WERI-Rb-1 (cell line): Measurements from ENCODE around the gene DMBT1.

Source experiments
- DNase-seq: peaks from one replicate; pipeline ENCODE4 v3.0.0-alpha.2; 2020
- H3K27ac ChIP-seq: fragments of 250-450 bp; sonication (Bioruptor Pico); 2 replicates; pipeline ENCODE4 v1.5.1; 2020; ENCODE audit warnings: mild to moderate bottlenecking, moderate library complexity
- H3K27me3 ChIP-seq: fragments of 250-450 bp; sonication (Bioruptor Pico); 2 replicates; pipeline ENCODE4 v1.5.1; 2021; ENCODE audit warnings: mild to moderate bottlenecking, low read depth, moderate library complexity; ENCODE audit not compliant: insufficient read depth, severe bottlenecking
- H3K36me3 ChIP-seq: fragments of 250-450 bp; sonication (Bioruptor Pico); 2 replicates; pipeline ENCODE4 v1.5.1; 2020; ENCODE audit warnings: mild to moderate bottlenecking, moderate library complexity
- H3K4me3 ChIP-seq: 2 replicates; pipeline ENCODE4 v1.5.1; 2011; ENCODE audit warnings: low read depth, mild to moderate bottlenecking, control low read depth, low read length
- H3K9me3 ChIP-seq: fragments of 250-450 bp; sonication (Bioruptor Pico); 2 replicates; pipeline ENCODE4 v1.5.1; 2021; ENCODE audit warnings: mild to moderate bottlenecking, moderate library complexity; ENCODE audit not compliant: severe bottlenecking
- TF ChIP-seq, protein P1 (sequence below): IDR thresholded peaks from 2 replicates; pipeline ENCODE4 v1.5.1; 2011; ENCODE audit warnings: low read depth, mild to moderate bottlenecking, control low read depth, inconsistent platforms, low read length

DMBT1 gene

DNA sequence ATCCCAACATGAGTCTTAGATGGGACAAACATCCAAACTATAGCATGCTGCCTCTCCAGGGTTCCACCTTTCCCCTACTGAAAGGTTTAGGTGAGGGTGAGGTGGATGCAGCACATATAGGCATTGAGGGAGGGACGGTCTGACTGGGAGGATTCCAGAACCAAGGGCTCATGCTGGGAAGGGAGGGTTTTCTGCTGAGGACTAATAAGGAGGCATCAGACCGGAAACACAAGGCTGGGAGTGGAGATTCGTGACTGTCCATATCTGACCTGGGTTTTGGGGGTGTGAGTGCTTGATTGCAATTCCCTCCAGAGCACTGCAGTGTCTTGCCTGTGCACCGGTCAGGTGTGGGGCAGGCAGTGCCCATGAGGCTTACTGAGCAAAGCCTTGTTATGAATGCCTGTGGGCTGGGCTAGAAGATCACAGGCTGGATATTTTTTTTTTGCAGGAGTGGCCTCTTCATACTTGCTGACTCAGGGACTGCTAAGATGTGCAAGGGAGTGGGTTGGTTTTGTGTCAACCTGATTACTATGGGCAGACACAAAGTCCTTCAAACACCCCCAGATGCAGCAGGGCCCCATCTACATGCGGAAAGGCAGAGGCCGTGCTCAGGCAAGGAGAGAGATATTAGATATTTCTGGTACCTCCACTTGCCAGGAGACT, 26.7 kb downstream of the DMBT1 start:
- Histone ChIP-seq H3K9me3 (no peaks in the 10 kb centered on the region), H3K27me3 (no peaks in the 10 kb centered on the region), H3K36me3 (no peaks in the 10 kb centered on the region), H3K4me3 (no peak overlapping the region), H3K27ac (no peak overlapping the region)
- DNase-seq: no peak
- TF ChIP-seq, protein P1, sequence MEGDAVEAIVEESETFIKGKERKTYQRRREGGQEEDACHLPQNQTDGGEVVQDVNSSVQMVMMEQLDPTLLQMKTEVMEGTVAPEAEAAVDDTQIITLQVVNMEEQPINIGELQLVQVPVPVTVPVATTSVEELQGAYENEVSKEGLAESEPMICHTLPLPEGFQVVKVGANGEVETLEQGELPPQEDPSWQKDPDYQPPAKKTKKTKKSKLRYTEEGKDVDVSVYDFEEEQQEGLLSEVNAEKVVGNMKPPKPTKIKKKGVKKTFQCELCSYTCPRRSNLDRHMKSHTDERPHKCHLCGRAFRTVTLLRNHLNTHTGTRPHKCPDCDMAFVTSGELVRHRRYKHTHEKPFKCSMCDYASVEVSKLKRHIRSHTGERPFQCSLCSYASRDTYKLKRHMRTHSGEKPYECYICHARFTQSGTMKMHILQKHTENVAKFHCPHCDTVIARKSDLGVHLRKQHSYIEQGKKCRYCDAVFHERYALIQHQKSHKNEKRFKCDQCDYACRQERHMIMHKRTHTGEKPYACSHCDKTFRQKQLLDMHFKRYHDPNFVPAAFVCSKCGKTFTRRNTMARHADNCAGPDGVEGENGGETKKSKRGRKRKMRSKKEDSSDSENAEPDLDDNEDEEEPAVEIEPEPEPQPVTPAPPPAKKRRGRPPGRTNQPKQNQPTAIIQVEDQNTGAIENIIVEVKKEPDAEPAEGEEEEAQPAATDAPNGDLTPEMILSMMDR: no peak

DNA sequence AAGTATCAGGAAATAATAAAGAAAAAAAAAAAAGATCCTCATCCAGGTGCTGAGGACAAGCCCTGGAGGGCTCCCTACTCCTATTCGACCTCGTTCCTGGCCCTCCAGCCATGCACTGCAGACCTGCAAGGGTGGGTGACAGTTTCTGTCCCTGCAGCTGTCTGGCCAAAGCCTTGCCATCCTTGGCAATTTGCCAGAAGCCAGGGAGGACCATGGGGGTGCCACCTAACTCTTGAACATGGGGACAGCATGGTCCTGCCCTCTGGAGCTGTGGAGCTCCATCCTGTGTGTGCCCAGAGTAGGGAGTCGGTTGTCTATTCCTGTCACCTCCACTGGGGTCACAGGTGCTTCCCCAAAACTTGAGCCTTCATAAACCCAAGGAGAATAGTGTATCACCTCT, 27.8 kb downstream of the DMBT1 start:
- no peak for DNase-seq
- Histone ChIP-seq H3K4me3 (no peak overlapping the region), H3K9me3 (no peaks in the 10 kb centered on the region), H3K27ac (no peak overlapping the region), H3K36me3 (no peaks in the 10 kb centered on the region), H3K27me3 (no peaks in the 10 kb centered on the region)
- TF ChIP-seq, protein P1: no peak

DNA sequence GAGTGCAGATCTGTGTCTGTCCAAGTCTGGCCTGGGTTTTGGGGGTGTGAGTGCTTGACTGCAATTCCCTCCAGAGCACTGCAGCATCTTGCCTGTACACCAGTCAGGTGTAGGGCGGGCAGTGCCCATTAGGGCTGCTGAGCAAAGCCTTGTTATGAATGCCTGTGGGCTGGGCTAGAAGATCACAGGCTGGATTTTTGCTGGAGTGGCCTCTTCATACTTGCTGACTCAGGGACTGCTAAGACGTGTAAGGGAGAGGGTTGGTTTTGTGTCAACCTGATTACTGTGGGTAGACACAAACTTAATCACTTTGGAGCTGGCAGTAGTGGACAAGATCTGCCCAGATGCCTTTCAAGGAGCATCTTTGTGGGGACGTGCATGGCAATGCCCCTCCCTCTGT, 29.6 kb downstream of the DMBT1 start:
- Histone ChIP-seq H3K4me3 (no peak overlapping the region), H3K27ac (no peak overlapping the region), H3K27me3 (no peaks in the 10 kb centered on the region), H3K36me3 (no peaks in the 10 kb centered on the region), H3K9me3 (no peaks in the 10 kb centered on the region)
- DNase-seq: no peak
- TF ChIP-seq, protein P1: no peak

DNA sequence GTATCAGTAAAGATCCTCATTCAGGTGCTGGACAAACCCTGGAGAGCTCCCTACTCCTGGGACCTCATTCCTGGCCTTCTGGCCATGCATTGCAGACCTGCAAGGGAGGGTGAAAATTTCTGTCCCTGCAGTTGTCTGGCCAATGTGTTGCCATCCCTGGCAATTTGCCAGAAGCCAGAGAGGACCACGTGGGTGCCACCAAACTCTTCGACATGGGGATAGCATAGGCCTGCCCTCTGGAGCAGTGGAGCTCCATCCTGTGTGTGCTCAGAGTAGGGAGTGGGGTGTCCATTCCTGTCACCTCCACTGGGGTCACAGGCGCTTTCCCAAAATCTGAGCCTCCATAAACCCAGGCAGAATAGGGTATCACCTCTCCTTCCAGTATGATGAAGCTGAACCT, 31.2 kb downstream of the DMBT1 start:
- DNase-seq: no peak
- no peaks in the 10 kb centered on the region for H3K36me3 ChIP-seq
- H3K9me3 ChIP-seq: no peaks in the 10 kb centered on the region
- no peak overlapping the region for H3K27ac ChIP-seq
- no peaks in the 10 kb centered on the region for H3K27me3 ChIP-seq
- H3K4me3 ChIP-seq: no peak overlapping the region
- TF ChIP-seq, protein P1: no peak

DNA sequence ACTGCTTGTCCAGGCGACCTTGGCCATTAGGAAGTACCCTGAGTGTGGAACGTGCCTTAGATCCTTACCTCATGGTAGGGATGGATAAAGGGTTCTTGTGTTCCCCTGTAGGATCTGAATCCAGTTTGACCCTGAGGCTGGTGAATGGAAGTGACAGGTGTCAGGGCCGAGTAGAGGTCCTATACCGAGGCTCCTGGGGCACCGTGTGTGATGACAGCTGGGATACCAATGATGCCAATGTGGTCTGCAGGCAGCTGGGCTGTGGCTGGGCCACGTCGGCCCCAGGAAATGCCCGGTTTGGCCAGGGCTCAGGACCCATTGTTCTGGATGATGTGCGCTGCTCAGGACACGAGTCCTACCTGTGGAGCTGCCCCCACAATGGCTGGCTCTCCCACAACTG, 31.6 kb downstream of the DMBT1 start:
- DNase-seq: no peak
- Histone ChIP-seq H3K36me3 (no peaks in the 10 kb centered on the region), H3K4me3 (no peak overlapping the region), H3K27me3 (no peaks in the 10 kb centered on the region), H3K27ac (no peak overlapping the region), H3K9me3 (no peaks in the 10 kb centered on the region)
- TF ChIP-seq, protein P1: no peak
